NCI-H1048 (cell line): ENCODE measurements around the gene FFAR3.
"Not testable (repeated sequence)": the region's sequence is repeated elsewhere in the genome, so short reads cannot be mapped to it uniquely, and the experiment has no call there.

Source experiments
- DNase-seq: peaks from one replicate; lab custom pipeline; 2025; lab: John Stamatoyannopoulos, UW

The FFAR3 gene

GRCh38 chr19:35401416-35401815 is 43.2 kb downstream of the FFAR3 start:
- DNase-seq: not testable (repeated sequence)

GRCh38 chr19:35403116-35403760 is 45.0 kb downstream of the FFAR3 start:
- DNase-seq: no peak

- no peak for DNase-seq
Observed at GRCh38 chr19:35404879-35405622, 46.8 kb downstream of the FFAR3 start.

GRCh38 chr19:35407619-35408018 is 49.4 kb downstream of the FFAR3 start:
- no peak for DNase-seq

GRCh38 chr19:35408284-35409171 is 50.3 kb downstream of the FFAR3 start:
- DNase-seq: no peak

GRCh38 chr19:35409191-35409590 is 50.9 kb downstream of the FFAR3 start:
- DNase-seq: no peak
